Left ventricle myocardium inferior (tissue), 1 donor: ENCODE measurements around the gene CNST. TPM values are rescaled to one million over a fixed set of nuclear protein-coding genes. Genes with fewer than 3 reads are reported as not detected.

ENCODE experiments used
- DNase-seq: peaks from one replicate; pipeline ENCODE4 v3.0.0-alpha.2; 2020
- H3K27ac ChIP-seq: fragments of 200-600 bp; replicated peaks from 2 replicates; pipeline ENCODE4 v1.8.0; 2021
- H3K27me3 ChIP-seq: fragments of 200-600 bp; 2 replicates; pipeline ENCODE4 v1.8.0; 2021; ENCODE audit warnings: low read depth
- H3K36me3 ChIP-seq: fragments of 200-600 bp; 2 replicates; pipeline ENCODE4 v1.8.0; 2021
- H3K4me1 ChIP-seq: fragments of 200-600 bp; 2 replicates; pipeline ENCODE4 v1.8.0; 2021
- H3K4me3 ChIP-seq: fragments of 200-600 bp; 2 replicates; pipeline ENCODE4 v1.8.0; 2021; ENCODE audit warnings: mild to moderate bottlenecking, moderate library complexity
- H3K9me3 ChIP-seq: fragments of 200-600 bp; replicated peaks from 2 replicates; pipeline ENCODE4 v1.8.0; 2021
- CTCF ChIP-seq: fragments of 200-600 bp; IDR thresholded peaks from 2 replicates; pipeline ENCODE4 v1.8.0; 2021; ENCODE audit warnings: antibody characterized with exemption, mild to moderate bottlenecking, borderline replicate concordance
- intact Hi-C: fragments of 100-400 bp; cut with micrococcal nuclease; formaldehyde crosslinking; loops from one replicate; pipeline ENCODE4 v1.11.0; 2022
- total RNA-seq: library from RNA; stranded (reverse); fragmentation: NEBNext Ultra II Directional; extraction: Animal tissue kit (Norgen Biotek cat#: 25700); gene quantifications from one replicate; pipeline ENCODE4 v1.2.1, GENCODE V29; 2021
- donor health status: DM: no; HTN: yes; CAD: no; lungs with severe emphysema.

CNST gene
- total RNA-seq, 1 donor from 2014 or later = 18.9 TPM

- H3K36me3 ChIP-seq = peaks cover 16% of the 10 kb centered on the region
- DNase-seq = no peak
- peak overlapping the region; percentile 82 for H3K27ac ChIP-seq
- peak overlapping the region; percentile 38 for H3K4me3 ChIP-seq
- no peaks in the 10 kb centered on the region for H3K9me3 ChIP-seq
- intact Hi-C loops = no loop called here
- H3K27me3 ChIP-seq = no peaks in the 10 kb centered on the region
- H3K4me1 ChIP-seq = peaks cover 52% of the 10 kb centered on the region
- TF ChIP-seq CTCF = no peak
Measured at GRCh38 chr1:246617768-246618167, 51.5 kb downstream of the CNST start.

GRCh38 chr1:246618240-246618808 is 52.1 kb downstream of the CNST start:
- Histone ChIP-seq H3K4me3 (peak overlapping the region; percentile 38), H3K36me3 (peaks cover 19% of the 10 kb centered on the region), H3K4me1 (peaks cover 50% of the 10 kb centered on the region), H3K27me3 (no peaks in the 10 kb centered on the region), H3K9me3 (no peaks in the 10 kb centered on the region), H3K27ac (peak overlapping the region; percentile 82)
- DNase-seq = no peak
- no peak for TF ChIP-seq CTCF
- intact Hi-C loops = no loop called here

GRCh38 chr1:246622035-246622652 is 55.9 kb downstream of the CNST start:
- H3K27ac ChIP-seq = peak overlapping the region; percentile 57
- peaks cover 24% of the 10 kb centered on the region for H3K36me3 ChIP-seq
- no peaks in the 10 kb centered on the region for H3K27me3 ChIP-seq
- H3K4me3 ChIP-seq = no peak overlapping the region
- no peak for TF ChIP-seq CTCF
- DNase-seq = no peak
- intact Hi-C loops = no loop called here
- peaks cover 31% of the 10 kb centered on the region for H3K4me1 ChIP-seq
- H3K9me3 ChIP-seq = no peaks in the 10 kb centered on the region

GRCh38 chr1:246624091-246624490 is 57.8 kb downstream of the CNST start:
- DNase-seq = no peak

GRCh38 chr1:246629030-246629429 is 62.8 kb downstream of the CNST start:
- no peaks in the 10 kb centered on the region for H3K27me3 ChIP-seq

More at GRCh38 chr1:246624091-246624490, 57.8 kb downstream of the CNST start:
- H3K27me3 ChIP-seq = no peaks in the 10 kb centered on the region
- no peak overlapping the region for H3K4me3 ChIP-seq
- intact Hi-C loops = no loop called here
- peaks cover 32% of the 10 kb centered on the region for H3K36me3 ChIP-seq
- H3K9me3 ChIP-seq = no peaks in the 10 kb centered on the region
- no peak for TF ChIP-seq CTCF
- peaks cover 14% of the 10 kb centered on the region for H3K4me1 ChIP-seq
- no peak overlapping the region for H3K27ac ChIP-seq

More at GRCh38 chr1:246629030-246629429, 62.8 kb downstream of the CNST start:
- no peak for DNase-seq
- H3K27ac ChIP-seq = no peak overlapping the region
- no peak overlapping the region for H3K4me3 ChIP-seq
- peaks cover 32% of the 10 kb centered on the region for H3K36me3 ChIP-seq
- intact Hi-C loops = no loop called here
- H3K4me1 ChIP-seq = no peaks in the 10 kb centered on the region
- no peaks in the 10 kb centered on the region for H3K9me3 ChIP-seq
- no peak for TF ChIP-seq CTCF
